KMS-11 (cell line): ENCODE measurements around the gene FASTKD3.

Experiments
- H2AFZ ChIP-seq: fragments of 200-600 bp; sonication (generic); 2 replicates; pipeline ENCODE4 v1.6.1; 2016; ENCODE audit warnings: antibody characterized with exemption, mixed run types, low read depth
- H3K27ac ChIP-seq: fragments of 200-600 bp; sonication (generic); 2 replicates; pipeline ENCODE4 v1.6.1; 2016; ENCODE audit warnings: mild to moderate bottlenecking, mixed run types
- H3K27me3 ChIP-seq: fragments of 200-600 bp; sonication (generic); 2 replicates; pipeline ENCODE4 v1.6.1; 2017; ENCODE audit warnings: mild to moderate bottlenecking, low read depth, mixed run types, moderate library complexity; ENCODE audit not compliant: insufficient read depth
- H3K36me3 ChIP-seq: fragments of 200-600 bp; sonication (generic); 2 replicates; pipeline ENCODE4 v1.6.1; 2017; ENCODE audit warnings: mild to moderate bottlenecking, mixed run types; ENCODE audit not compliant: insufficient read depth
- H3K4me1 ChIP-seq: fragments of 200-600 bp; sonication (generic); 2 replicates; pipeline ENCODE4 v1.6.1; 2016; ENCODE audit warnings: mild to moderate bottlenecking, low read depth, mixed run types; ENCODE audit not compliant: poor library complexity, severe bottlenecking
- H3K4me2 ChIP-seq: fragments of 200-600 bp; sonication (generic); 2 replicates; pipeline ENCODE4 v1.7.0; 2016; ENCODE audit warnings: mild to moderate bottlenecking, mixed run types
- H3K4me3 ChIP-seq: fragments of 200-600 bp; sonication (generic); IDR thresholded peaks from 2 replicates; pipeline ENCODE4 v1.6.1; 2017; ENCODE audit warnings: low read depth, low read length, mixed read lengths; ENCODE audit not compliant: insufficient read depth
- H3K79me2 ChIP-seq: fragments of 200-600 bp; sonication (generic); 2 replicates; pipeline ENCODE4 v1.6.1; 2016; ENCODE audit warnings: low read depth, mixed run types; ENCODE audit not compliant: insufficient read depth
- H3K9ac ChIP-seq: fragments of 200-600 bp; sonication (generic); 2 replicates; pipeline ENCODE4 v1.6.1; 2016; ENCODE audit warnings: mild to moderate bottlenecking, mixed run types
- H4K20me1 ChIP-seq: fragments of 200-600 bp; sonication (generic); 2 replicates; pipeline ENCODE4 v1.6.1; 2016; ENCODE audit warnings: mild to moderate bottlenecking, mixed run types; ENCODE audit not compliant: insufficient read depth
- TF ChIP-seq, protein P1 (sequence below): fragments of 200-600 bp; sonication (generic); conservative IDR thresholded peaks from 2 replicates; pipeline ENCODE4 v1.6.1; 2017; ENCODE audit warnings: low read depth, mild to moderate bottlenecking, antibody characterized with exemption, low read length, moderate library complexity, mixed read lengths

Gene FASTKD3

DNA sequence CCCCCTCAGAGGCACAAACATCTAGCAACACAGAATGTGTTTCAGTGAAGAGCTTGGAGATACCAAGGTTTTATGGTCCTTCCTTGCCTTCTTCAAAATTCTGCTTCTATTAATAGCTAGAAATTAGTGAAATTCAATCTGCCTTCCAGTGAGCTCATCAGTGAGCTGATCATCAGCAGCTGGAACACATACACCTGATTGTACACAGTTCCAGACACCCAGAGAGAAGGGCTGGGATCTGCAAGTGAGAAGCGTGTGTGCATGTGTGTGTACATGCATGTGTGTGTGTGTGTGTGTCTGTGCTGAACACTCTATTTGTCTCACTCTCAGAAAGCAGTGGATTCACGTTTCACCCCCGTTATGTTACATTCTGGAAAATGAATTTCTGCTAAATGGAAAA, 46.4 kb downstream of the FASTKD3 start:
- TF ChIP-seq, protein P1, sequence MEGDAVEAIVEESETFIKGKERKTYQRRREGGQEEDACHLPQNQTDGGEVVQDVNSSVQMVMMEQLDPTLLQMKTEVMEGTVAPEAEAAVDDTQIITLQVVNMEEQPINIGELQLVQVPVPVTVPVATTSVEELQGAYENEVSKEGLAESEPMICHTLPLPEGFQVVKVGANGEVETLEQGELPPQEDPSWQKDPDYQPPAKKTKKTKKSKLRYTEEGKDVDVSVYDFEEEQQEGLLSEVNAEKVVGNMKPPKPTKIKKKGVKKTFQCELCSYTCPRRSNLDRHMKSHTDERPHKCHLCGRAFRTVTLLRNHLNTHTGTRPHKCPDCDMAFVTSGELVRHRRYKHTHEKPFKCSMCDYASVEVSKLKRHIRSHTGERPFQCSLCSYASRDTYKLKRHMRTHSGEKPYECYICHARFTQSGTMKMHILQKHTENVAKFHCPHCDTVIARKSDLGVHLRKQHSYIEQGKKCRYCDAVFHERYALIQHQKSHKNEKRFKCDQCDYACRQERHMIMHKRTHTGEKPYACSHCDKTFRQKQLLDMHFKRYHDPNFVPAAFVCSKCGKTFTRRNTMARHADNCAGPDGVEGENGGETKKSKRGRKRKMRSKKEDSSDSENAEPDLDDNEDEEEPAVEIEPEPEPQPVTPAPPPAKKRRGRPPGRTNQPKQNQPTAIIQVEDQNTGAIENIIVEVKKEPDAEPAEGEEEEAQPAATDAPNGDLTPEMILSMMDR, result no peak

DNA sequence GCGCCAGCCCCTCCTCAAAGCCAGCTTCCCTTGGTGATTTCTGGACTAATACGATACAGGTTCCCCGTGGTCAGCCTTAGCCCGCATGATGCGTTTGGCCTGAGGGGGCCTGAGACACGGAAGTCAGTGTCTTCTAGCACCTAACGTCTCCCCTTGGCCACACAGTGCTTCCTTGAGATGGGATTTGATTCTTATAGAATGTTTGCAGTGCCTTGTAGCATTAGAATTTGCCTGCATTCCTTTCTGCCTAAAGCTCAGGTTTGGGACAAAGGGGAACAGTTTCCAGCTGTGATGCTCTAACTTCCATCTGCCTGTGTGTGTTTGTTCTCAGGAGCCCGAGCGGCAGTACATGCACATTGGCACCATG, 52.3 kb downstream of the FASTKD3 start:
- Histone ChIP-seq H2AFZ (peak overlapping the region; percentile 61; the same call in 1 of the 2 replicates), H4K20me1 (no peaks in the 10 kb centered on the region), H3K4me3 (no peak overlapping the region), H3K79me2 (no peaks in the 10 kb centered on the region), H3K27me3 (no peaks in the 10 kb centered on the region), H3K4me1 (peaks cover 7% of the 10 kb centered on the region), H3K27ac (no peak overlapping the region), H3K9ac (no peak overlapping the region), H3K36me3 (no peaks in the 10 kb centered on the region), H3K4me2 (peak overlapping the region; percentile 11; the same call in 1 of the 2 replicates)
- TF ChIP-seq, protein P1, result peak; percentile 64

More for the DNA sequence above, 46.4 kb downstream of the FASTKD3 start:
- Histone ChIP-seq H3K27ac (no peak overlapping the region), H3K79me2 (no peaks in the 10 kb centered on the region), H3K27me3 (no peaks in the 10 kb centered on the region), H3K4me1 (no peaks in the 10 kb centered on the region), H3K9ac (no peak overlapping the region), H3K4me2 (no peak overlapping the region), H3K4me3 (no peak overlapping the region), H3K36me3 (no peaks in the 10 kb centered on the region), H4K20me1 (no peaks in the 10 kb centered on the region), H2AFZ (no peak overlapping the region)

DNA sequence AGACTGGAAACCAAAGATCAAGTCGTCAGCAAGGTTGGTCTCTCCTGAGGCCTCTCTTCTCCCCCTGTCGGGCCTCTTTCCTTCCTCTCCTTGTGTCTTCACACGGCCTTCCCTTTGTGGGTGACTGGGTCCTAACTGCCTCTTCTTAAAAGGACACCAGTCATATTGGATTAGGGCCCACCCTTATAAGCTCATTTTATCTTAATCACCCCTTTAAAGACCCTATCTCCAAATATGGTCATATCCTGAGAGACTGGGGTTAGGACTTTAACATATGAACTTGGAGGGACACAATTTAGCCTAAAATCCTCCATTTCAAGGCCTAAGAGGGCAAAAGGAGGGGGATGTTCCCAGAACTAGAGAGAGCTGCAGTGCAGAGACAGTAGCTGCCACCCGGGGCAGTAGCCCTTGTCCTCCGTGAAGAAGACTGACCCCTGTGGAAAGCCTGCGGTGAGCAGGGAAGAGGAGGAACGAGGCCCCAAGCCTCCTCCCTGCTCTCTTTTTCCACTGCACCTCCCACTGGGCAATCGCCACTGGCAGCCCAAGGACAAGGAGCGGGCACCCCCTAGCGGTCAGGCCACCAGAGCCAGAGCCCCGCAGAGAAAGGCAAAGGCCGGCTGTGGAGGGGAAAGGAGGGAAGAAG, 52.8 kb downstream of the FASTKD3 start:
- TF ChIP-seq, protein P1, result peak; percentile 94
- Histone ChIP-seq H3K4me1 (peaks cover 7% of the 10 kb centered on the region), H3K27ac (no peak overlapping the region), H3K27me3 (no peaks in the 10 kb centered on the region), H3K36me3 (no peaks in the 10 kb centered on the region), H4K20me1 (no peaks in the 10 kb centered on the region), H2AFZ (peak overlapping the region; percentile 61; the same call in 1 of the 2 replicates), H3K79me2 (no peaks in the 10 kb centered on the region), H3K4me2 (peak overlapping the region; percentile 11; the same call in 1 of the 2 replicates), H3K9ac (no peak overlapping the region), H3K4me3 (no peak overlapping the region)

DNA sequence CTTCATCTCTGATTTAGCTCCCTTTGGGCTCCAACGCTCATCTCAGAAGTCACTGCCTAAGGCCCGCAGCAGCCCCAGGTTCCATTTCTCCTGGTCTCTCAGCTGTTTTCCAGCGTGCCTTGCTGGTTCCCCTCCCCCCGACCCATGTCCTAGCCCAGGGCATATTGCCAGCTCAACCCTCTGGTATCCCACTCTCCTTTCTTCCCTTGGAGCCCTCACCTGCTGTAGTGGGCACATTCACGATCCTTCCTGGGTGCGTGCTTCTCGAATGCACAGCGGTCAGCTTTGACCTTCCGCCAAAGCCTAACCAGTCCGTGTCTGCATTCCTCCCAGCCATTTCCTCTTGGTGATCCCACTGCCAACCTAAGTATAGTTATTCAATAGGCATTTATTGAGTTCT, 54.0 kb downstream of the FASTKD3 start:
- Histone ChIP-seq H3K27ac (no peak overlapping the region), H2AFZ (no peak overlapping the region), H3K4me1 (peaks cover 7% of the 10 kb centered on the region), H4K20me1 (no peaks in the 10 kb centered on the region), H3K9ac (no peak overlapping the region), H3K27me3 (no peaks in the 10 kb centered on the region), H3K4me2 (no peak overlapping the region), H3K4me3 (no peak overlapping the region), H3K79me2 (no peaks in the 10 kb centered on the region), H3K36me3 (no peaks in the 10 kb centered on the region)
- TF ChIP-seq, protein P1, result no peak
